ENCODE data around the gene ZNF740.

- TF ChIP-seq CTCF (IDR thresholded peaks at IDR 0.05) (no peak), POLR2A (IDR thresholded peaks at IDR 0.05) (no peak), POLR2AphosphoS5 (IDR thresholded peaks at IDR 0.05) (no peak), EP300 (IDR thresholded peaks at IDR 0.05) (no peak)
Measured at GRCh38 chr12:53147653-53148052, 32.9 kb upstream of the ZNF740 start.
